ENCODE results near the gene CD2BP2. TPM values are rescaled to one million over a fixed set of nuclear protein-coding genes. Genes with fewer than 3 reads are reported as not detected.

CD2BP2 gene
- total and polyA plus RNA-seq, 2 donors (not counting 1 experiment from before 2014, with no cell fraction given), result 26.1 to 80.1 TPM

GRCh38 chr16:30359871-30360170 lies 4.7 kb upstream of the CD2BP2 start:
- DNase-seq, result peak; percentile 3
- H3K4me3 Mint-ChIP-seq, result no peak overlapping the region

More at GRCh38 chr16:30359871-30360170, 4.7 kb upstream of the CD2BP2 start:
- Histone ChIP-seq H3K36me3 (replicated peaks in 1 of 2; ENCODE audit: control extremely low read depth in 1 of 2, control insufficient read depth in 1 of 2, extremely low read depth in 1 of 2, insufficient read depth in 2 of 2, low read length in 1 of 2) (peaks cover 0 to 48% of the 10 kb centered on the region in 2 experiments), H3K4me1 (ENCODE audit: control insufficient read depth in 2 of 2, insufficient read depth in 2 of 2, low read length in 2 of 2) (peaks cover 8 to 13% of the 10 kb centered on the region in 2 donors), H3K9ac (ENCODE audit: low read length) (no peak overlapping the region), H3K27ac (ENCODE audit: low read length in 2 of 2) (no peak overlapping the region), H3K27me3 (replicated peaks in 1 of 4; ENCODE audit: control extremely low read depth in 1 of 4, control insufficient read depth in 3 of 4, insufficient read depth in 4 of 4, low read length in 3 of 4) (no peaks in the 10 kb centered on the region), H3K9me3 (ENCODE audit: control extremely low read depth in 1 of 3, control insufficient read depth in 2 of 3, insufficient read depth in 1 of 3, low read length in 2 of 3) (no peaks in the 10 kb centered on the region), H3K4me3 (ENCODE audit: control extremely low read depth in 1 of 5, extremely low read depth in 1 of 5, insufficient read depth in 1 of 5, low read depth in 2 of 5, low read length in 4 of 5) (no peak overlapping the region), H2AFZ (ENCODE audit: insufficient read depth, low read depth, low read length, poor library complexity, severe bottlenecking) (no peak overlapping the region), H3K79me2 (ENCODE audit: control insufficient read depth, insufficient read depth, low read length) (peaks cover 42% of the 10 kb centered on the region), H3K4me2 (replicated peaks; ENCODE audit: low read depth, low read length, poor library complexity, severe bottlenecking) (no peak overlapping the region), H4K20me1 (ENCODE audit: control insufficient read depth, insufficient read depth, low read length, poor library complexity, severe bottlenecking) (peaks cover 5% of the 10 kb centered on the region)
- Mint-ChIP-seq H3K9me3 (ENCODE audit: insufficient read depth) (no peaks in the 10 kb centered on the region), H3K27ac (no peak overlapping the region), H3K4me1 (peaks cover 12% of the 10 kb centered on the region), H3K27me3 (no peaks in the 10 kb centered on the region)
- POLR2A ChIA-PET, result no interaction called here
- CTCF ChIA-PET, result interaction anchor here (0.6 kb wide), 1 partner anchor 527 kb away, joined by 6 read pairs; no protein-coding TSS in a partner anchor
- intact Hi-C loops (cut with micrococcal nuclease), result no loop called here
- 100% methylated on average over 5 of the region's 6 CpGs for WGBS (ENCODE audit: insufficient coverage)
- TF ChIP-seq EZH2 (IDR thresholded peaks at IDR 0.05; ENCODE audit: borderline replicate concordance, insufficient read depth, low read depth, low read length, poor library complexity, severe bottlenecking) (no peak), CTCF (IDR thresholded peaks at IDR 0.05) (no peak)
- no peak for ATAC-seq (ENCODE audit: low read depth)

Data from B cell (primary cell).